HL-60 (cell line): ENCODE results near the gene MAP3K2.

ENCODE experiments used
- CTCF ChIP-seq: IDR thresholded peaks from one replicate; pipeline ENCODE4 v1.5.1; 2011; ENCODE audit warnings: low read length, control low read depth, inconsistent platforms; ENCODE audit not compliant: insufficient read depth
- GABPA ChIP-seq: IDR thresholded peaks from 2 replicates; pipeline ENCODE4 v1.6.1; 2012; ENCODE audit warnings: low read depth
- POLR2AphosphoS5 ChIP-seq: IDR thresholded peaks from 2 replicates; pipeline ENCODE4 v1.6.1; 2012; ENCODE audit warnings: low read depth
- REST ChIP-seq: IDR thresholded peaks from 2 replicates; pipeline ENCODE4 v1.6.1; 2012; ENCODE audit warnings: low read depth; ENCODE audit not compliant: insufficient replicate concordance
- SPI1 ChIP-seq: IDR thresholded peaks from 2 replicates; pipeline ENCODE4 v1.6.1; 2012; ENCODE audit warnings: low read depth, mild to moderate bottlenecking, borderline replicate concordance

- TF ChIP-seq CTCF (no peak), POLR2AphosphoS5 (peak; percentile 46; the same call in 1 of the 2 replicates), REST (no peak), GABPA (peak; percentile 57), SPI1 (peak; percentile 67; the same call in 1 of the 2 replicates)
Measured at GRCh38 chr2:127389778-127390435, 2.1 kb upstream of the MAP3K2 start.
